Endothelial cell of umbilical vein (primary cell): ENCODE data around the gene RBMY1A1.

Source experiments
- CTCF ChIP-seq, 2 donors: IDR thresholded peaks; 1 replicate in 1 of 2; 2 replicates in 1 of 2; pipeline ENCODE4 v1.5.1; 2011; ENCODE audit warnings: low read length in 2 of 2, mild to moderate bottlenecking in 2 of 2, moderate library complexity in 2 of 2, control low read depth in 1 of 2, inconsistent platforms in 1 of 2, low read depth in 1 of 2; ENCODE audit not compliant: insufficient read depth in 1 of 2; ENCODE audit errors: extremely low read depth in 1 of 2
- MYC ChIP-seq: IDR thresholded peaks from one replicate; pipeline ENCODE4 v1.6.1; 2011; ENCODE audit warnings: mild to moderate bottlenecking, low read depth, low read length
- POLR2A ChIP-seq: IDR thresholded peaks from 2 replicates; pipeline ENCODE4 v1.6.1; 2012; ENCODE audit warnings: low read depth, mild to moderate bottlenecking, control low read depth, low read length
- POLR2AphosphoS5 ChIP-seq: IDR thresholded peaks from 2 replicates; pipeline ENCODE4 v1.6.1; 2012; ENCODE audit warnings: low read depth, mild to moderate bottlenecking, control low read depth, low read length, moderate library complexity; ENCODE audit not compliant: insufficient read depth
- TF ChIP-seq, protein P1 (sequence below): IDR thresholded peaks from 2 replicates; pipeline ENCODE4 v1.6.1; 2011; ENCODE audit not compliant: insufficient read depth, insufficient read length

DNA sequence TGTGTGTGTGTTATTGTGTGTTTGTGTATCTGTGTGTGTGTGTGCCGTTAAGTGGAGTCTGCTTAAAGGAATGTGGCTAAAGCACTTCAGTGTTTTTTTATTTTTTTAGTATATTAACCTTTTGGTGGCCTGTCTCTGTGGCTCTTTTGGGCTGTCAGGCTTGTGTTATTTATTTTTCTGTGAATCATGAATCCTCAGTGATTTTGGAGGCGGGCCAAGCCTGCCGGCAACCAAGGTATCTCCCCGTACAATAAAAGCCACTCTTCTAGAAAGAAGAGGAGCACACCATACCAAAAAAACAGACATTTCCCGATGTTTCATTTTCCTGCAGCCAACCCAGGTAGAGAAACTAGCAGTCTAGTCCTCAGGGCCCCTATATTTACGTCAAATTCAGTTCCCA lies 57.4 kb downstream of the RBMY1A1 start:
- TF ChIP-seq CTCF (IDR thresholded peaks at IDR 0.05; ENCODE audit: extremely low read depth in 1 of 2, insufficient read depth in 1 of 2, low read depth in 1 of 2, low read length in 2 of 2) (no peak), POLR2A (no peak), MYC (no peak), POLR2AphosphoS5 (no peak)
- TF ChIP-seq, protein P1, sequence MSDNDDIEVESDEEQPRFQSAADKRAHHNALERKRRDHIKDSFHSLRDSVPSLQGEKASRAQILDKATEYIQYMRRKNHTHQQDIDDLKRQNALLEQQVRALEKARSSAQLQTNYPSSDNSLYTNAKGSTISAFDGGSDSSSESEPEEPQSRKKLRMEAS: no peak
